ENCODE measurements around the gene KRTAP5-6.

Gene KRTAP5-6

DNA sequence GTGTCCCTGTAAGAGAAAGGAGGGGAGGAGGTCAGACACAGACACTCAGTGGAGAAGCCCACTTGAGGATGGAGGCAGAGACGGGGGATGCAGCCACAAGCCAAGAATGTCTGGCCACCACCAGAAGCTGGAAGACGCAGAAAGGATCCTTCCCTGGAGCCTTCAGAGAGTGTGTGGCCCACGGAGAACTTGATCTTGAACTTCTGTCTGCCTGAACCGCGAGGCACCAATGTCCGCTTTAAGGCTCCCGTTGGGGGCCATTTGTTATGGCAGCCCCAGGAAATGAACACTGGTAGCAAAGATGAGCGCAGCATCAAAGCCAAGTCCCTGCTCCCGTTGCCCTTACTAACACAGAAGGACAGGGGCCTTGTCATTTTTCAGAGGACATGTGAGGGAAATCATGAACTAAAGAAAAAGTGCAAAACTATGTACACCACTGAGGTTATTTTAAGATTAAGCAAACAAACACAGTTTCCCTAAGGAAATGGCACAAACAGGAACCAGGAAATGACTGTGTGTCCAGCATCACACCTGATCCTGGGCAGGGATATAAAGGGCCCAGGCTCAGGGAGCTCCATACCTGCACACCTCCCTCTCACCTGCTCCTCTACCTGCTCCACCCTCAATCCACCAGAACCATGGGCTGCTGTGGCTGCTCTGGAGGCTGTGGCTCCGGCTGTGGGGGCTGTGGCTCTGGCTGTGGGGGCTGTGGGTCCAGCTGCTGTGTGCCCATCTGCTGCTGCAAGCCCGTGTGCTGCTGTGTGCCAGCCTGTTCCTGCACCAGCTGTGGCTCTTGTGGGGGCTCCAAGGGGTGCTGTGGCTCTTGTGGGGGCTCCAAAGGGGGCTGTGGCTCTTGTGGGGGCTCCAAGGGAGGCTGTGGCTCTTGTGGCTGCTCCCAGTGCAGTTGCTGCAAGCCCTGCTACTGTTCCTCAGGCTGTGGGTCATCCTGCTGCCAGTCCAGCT lies at the start of gene KRTAP5-6:
KRTAP5-6 (plus strand) TSS at position 588 of the 963 bp plus-strand sequence; CDS start at position 639, 51 bp downstream.
- DNase-seq: no peak

DNA sequence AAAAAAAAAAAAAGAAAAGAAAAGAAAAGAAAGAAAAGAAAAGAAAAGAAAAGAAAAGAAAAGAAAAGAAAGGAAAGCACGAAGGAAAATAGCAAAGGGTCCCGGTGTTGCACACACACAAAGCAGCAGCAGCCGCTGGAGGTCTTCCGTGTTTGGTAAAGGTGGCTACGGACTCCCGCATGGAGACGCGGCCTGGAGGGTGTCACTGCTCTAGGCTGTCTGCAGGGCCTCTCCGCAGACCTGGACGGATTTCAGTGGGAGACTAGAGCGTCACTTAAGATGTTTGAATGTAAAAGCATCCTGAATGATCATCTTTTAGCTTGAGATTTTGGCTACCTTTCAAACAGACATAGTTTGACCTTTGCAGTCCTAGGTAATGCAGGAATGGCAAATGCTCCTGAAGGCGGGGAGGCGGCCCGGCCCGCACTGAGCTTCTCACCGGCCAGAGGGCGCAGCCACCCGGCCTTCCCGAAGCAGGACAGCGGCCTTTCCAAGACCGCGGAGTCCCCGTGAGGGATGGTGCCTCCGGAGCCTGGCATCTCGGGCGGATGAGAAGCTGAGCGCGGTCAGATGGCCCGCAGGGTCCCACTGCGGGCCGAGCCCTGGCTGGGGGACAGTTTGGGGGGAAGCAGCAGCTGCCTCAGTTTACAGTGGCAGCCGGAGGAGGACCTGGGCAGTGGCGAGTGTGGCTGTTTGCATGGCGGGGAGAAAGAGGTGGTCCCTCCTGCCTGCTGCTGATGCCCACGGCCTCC lies 48.9 kb upstream of the KRTAP5-6 start:
- no peak for DNase-seq

- peak in 2 of 3 experiments; percentile 29 to 49 for DNase-seq
These were observed 48.2 kb upstream of the KRTAP5-6 start for GRCh38 chr11:1648653-1649420.

DNA sequence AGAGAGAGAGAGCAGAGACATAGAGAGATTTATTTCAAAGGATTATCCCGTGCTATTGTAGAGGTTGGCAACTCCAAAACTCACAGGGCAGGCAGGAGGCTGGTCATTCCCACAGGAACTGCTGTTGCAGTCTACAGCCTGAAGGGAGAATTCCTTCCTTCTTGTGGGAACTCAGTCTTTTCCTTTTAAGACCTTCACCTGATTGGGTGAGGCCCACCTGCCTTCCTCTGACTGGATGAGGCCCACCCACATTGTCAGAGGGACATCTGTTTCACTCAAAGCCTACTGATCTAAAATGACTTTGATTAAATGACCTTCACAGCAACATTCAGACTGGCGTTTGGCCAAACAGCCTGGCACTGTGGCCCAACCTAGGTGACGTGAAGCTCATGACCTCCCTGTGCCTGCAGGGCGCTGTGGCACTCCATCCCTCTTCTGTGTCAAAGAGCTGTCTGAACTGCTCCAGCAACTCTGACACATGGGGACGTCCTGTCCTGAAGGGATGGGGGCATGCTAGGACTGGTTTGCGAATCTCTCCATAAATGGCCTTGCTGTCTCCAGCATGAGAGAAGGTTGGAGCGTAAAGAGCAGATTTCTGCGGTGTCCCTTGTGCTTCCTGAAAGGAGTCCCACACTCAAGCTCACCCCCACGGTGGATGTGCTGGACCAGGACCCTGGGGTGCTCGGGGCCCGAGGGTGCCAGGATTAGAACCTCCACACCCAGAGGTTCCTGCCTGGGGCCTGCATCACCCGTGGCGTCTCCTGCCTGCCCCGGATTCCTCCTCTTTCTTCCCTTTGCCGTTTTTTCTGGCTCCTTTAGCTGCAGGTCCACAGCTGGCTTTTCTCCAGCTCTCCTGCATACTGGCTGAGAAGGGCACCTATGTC lies 46.7 kb upstream of the KRTAP5-6 start:
- no peak for DNase-seq

DNA sequence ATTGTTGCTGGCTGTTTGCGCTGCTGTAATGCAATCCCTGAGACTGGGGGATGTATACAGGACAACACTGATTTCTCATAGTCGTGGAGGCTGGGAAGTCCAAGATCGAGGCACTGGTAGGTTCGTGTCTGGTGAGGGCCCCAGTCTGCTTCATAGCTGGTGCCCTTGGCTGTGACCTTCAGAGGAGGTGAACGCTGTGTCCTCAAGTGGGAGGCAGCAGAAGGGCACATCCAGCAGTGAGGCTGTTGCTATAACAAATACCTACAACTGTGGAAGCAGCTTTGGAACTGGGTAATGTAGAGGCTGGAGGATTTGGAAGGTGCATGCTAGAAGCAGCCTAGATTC lies 46.1 kb upstream of the KRTAP5-6 start:
- DNase-seq: no peak

GRCh38 chr11:1651411-1651980 lies 45.5 kb upstream of the KRTAP5-6 start:
- no peak for DNase-seq

GRCh38 chr11:1652026-1652425 lies 45.0 kb upstream of the KRTAP5-6 start:
- no peak for DNase-seq

GRCh38 chr11:1652442-1652770 lies 44.6 kb upstream of the KRTAP5-6 start:
- DNase-seq: no peak

GRCh38 chr11:1652771-1653540 lies 44.0 kb upstream of the KRTAP5-6 start:
- DNase-seq: peak; percentile 52 to 77 (median 65)

GRCh38 chr11:1653541-1654387 lies 43.2 kb upstream of the KRTAP5-6 start:
- no peak for DNase-seq

DNA sequence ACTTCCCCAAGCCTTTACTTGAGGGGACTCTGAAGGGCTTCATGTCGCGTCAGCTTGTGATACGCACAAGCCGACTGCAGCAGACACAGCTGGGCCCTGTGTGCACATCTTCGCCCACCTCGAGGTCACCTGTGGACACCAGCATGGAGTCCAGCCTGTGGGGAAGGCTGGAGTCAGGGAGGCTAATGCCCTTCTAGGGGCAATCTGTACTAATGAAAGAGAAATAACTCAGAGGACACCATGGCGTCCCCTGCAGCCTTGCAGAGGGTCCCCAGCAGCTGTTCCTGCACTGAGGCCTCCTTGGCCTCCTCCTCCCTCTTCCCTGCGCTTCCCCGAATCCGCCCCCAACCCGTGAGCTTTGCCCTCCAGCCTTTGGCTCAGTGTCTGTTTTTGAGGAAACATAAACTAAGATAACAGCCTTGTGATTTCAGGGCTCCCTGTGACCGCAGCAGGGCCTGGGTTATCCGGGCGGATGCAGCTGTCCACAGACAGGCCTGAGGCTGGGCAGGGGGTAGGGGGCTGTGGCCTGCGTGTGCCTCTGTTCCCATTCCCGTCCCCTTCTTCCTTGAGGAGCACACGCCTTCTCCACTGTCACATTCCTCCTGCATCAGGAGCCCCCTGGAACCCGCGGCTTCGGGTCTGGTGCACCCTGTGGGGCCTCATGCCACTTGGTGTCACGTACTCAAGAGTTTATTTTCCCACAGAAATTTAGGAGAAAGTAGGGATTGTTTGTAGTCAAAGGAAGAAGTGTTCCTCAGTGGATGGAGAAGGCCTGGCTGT lies 42.4 kb upstream of the KRTAP5-6 start:
- no peak for DNase-seq

GRCh38 chr11:1655168-1656060 lies 41.6 kb upstream of the KRTAP5-6 start:
- no peak for DNase-seq

- DNase-seq: no peak
These were observed 40.9 kb upstream of the KRTAP5-6 start for GRCh38 chr11:1656061-1656441.

DNA sequence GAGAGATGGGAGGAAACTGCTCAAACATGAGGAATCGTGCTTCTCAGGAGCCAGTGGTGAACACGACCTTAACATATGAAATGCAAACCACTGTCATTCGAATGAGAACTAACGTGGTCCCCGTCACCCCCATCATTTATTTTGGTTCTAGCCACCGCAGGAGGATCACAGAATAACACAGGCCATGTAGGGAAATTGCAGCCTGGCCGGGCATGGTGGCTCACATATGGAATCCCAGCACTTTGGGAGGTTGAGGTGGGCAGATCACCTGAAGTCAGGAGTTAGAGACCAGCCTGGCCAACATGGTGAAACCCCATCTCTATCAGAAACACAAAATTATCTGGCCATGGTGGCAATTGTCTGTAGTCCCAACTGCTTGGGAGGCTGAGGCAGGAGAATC lies 40.3 kb upstream of the KRTAP5-6 start:
- no peak for DNase-seq

DNA sequence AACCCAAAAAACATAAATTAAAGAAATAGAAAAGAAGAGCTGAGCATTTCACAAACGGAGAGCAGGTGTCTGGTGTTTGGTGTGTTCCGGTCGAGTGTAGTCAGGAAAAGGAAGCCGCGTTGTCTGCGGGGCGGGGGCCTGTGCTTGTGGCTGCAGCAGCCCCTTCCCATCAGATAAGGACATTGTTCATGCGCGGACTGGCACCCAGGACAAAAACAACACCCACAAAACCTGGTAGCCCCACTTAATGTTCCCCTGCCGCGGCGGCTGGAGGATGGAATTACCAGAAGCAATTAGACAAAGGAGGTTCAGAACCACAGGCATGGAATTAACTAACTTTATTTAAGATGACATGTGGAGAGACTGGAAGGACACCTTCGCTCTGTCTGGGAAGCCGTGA lies 37.5 kb upstream of the KRTAP5-6 start:
- no peak for DNase-seq

- DNase-seq: no peak
These were observed 36.7 kb upstream of the KRTAP5-6 start for GRCh38 chr11:1660111-1660867.

Measured in NCI-H1417 (cell line).